NAMALWA (cell line): ENCODE measurements around the gene FARP1.

ENCODE experiments used
- DNase-seq: peaks from one replicate; pipeline ENCODE4 v3.0.0-alpha.2; 2015; ENCODE audit warnings: low spot score

The FARP1 gene

DNA sequence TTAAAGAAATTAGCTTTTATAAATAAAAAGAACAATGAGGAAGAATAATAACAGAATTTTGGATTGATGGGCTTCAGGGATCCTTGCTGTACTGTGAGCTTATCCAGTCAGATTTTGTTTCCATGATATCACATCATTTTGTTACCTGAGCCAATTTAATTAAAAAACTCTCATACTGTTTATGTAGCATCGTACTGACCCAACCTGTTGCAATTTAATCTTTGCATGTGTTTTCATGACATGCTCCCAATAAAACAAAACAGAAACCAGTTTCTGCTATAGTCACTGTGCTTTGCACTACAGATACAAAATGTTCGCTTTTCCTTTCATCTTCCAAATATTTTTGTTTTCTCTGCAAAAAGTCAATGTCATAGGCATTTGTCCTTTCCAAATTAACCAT lies 143.9 kb downstream of the FARP1 start:
- no peak for DNase-seq

DNA sequence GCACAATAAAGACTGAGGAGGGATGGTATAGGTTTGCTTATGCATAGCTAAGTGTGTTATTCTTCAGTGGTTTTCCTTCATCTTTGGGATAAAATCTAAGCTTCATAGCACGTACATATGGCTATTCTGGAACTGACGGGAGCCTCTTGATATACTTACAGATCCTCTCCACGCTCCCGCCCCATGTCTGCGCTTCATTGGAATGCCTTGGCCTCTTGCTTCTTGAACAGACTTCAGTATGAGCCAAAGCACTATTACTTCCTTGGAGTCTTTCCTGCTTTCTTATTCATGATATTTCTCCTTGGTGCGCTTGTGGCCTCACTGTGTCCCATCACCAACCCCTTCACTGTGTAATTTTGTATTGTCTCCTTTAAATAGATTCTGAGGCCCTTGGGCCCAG lies 145.3 kb downstream of the FARP1 start:
- DNase-seq: no peak

GRCh38 chr13:98289339-98289945 lies 146.5 kb downstream of the FARP1 start:
- DNase-seq: no peak

- no peak for DNase-seq
Observed at GRCh38 chr13:98290261-98290660, 147.4 kb downstream of the FARP1 start.

GRCh38 chr13:98291658-98292057 lies 148.8 kb downstream of the FARP1 start:
- no peak for DNase-seq

- no peak for DNase-seq
Observed at GRCh38 chr13:98293103-98293502, 150.2 kb downstream of the FARP1 start.

GRCh38 chr13:98293570-98294142 lies 150.8 kb downstream of the FARP1 start:
- DNase-seq: no peak

DNA sequence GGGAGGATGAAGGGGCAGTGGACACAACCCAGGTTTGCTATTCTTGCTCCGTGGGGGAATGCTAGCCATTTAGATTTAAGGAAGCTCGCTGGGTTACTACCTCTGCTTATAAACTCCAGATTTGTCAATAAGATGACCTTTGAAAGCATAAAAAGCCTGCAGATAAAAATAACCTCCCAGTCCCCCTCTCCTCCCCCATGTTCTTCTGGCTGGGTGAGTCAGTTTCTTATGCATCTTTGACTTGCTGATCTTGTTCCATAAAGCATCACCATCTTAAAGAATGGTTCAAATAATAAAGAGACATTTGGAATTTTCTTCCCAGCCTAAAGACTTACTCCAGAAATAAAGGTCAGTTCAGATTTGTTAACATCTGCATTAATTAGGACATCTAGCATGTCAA lies 152.5 kb downstream of the FARP1 start:
- no peak for DNase-seq

- DNase-seq: no peak
Observed at GRCh38 chr13:98297051-98297450, 154.2 kb downstream of the FARP1 start.

GRCh38 chr13:98297745-98298144 lies 154.9 kb downstream of the FARP1 start:
- no peak for DNase-seq

GRCh38 chr13:98298599-98298998 lies 155.7 kb downstream of the FARP1 start:
- DNase-seq: no peak

- no peak for DNase-seq
Observed at GRCh38 chr13:98299235-98299965, 156.5 kb downstream of the FARP1 start.

GRCh38 chr13:98299966-98300350 lies 157.1 kb downstream of the FARP1 start:
- no peak for DNase-seq

- no peak for DNase-seq
Observed at GRCh38 chr13:98300956-98301641, 158.2 kb downstream of the FARP1 start.

- no peak for DNase-seq
Observed at GRCh38 chr13:98301721-98302120, 158.8 kb downstream of the FARP1 start.

DNA sequence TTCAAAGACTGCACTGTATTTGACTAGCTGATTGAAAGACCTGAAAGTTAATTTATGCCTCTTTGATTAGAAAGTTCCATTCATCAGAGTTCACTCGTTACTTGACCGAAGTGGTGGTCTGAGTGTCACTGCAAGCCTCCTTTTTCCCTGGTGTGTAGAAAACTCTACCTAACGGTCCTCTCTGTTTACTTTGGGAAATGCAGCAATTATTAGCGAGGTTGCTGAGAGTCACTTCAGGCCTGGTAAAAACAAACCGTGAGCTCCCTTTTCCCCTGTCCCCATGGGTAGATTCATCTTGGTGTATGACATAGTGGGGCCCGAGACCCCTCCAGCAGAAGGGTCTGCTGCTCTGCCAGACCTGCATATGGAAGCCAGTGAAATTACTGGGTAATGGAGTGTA lies 161.0 kb downstream of the FARP1 start:
- no peak for DNase-seq

DNA sequence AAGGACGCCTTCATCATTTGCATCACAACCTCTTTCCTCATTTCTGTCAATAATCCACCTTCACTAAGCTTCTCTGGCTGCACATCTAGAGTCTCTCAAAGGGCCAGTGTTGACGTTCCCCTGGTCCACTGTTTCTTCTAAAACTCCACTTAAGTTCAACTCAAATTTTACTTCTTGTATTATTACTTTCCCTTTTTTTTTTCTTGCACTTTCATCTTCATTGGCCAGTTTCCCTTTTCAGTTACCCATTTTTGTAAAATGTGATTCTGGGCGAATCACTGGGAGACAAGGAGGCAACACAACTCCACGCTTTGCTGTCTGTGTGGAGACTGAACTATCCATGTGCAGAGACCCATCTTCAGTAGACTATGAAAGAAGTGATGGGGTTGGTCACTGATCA lies 162.8 kb downstream of the FARP1 start:
- DNase-seq: no peak

GRCh38 chr13:98307463-98308085 lies 164.7 kb downstream of the FARP1 start:
- no peak for DNase-seq

- no peak for DNase-seq
Observed at GRCh38 chr13:98308086-98308911, 165.4 kb downstream of the FARP1 start.

DNA sequence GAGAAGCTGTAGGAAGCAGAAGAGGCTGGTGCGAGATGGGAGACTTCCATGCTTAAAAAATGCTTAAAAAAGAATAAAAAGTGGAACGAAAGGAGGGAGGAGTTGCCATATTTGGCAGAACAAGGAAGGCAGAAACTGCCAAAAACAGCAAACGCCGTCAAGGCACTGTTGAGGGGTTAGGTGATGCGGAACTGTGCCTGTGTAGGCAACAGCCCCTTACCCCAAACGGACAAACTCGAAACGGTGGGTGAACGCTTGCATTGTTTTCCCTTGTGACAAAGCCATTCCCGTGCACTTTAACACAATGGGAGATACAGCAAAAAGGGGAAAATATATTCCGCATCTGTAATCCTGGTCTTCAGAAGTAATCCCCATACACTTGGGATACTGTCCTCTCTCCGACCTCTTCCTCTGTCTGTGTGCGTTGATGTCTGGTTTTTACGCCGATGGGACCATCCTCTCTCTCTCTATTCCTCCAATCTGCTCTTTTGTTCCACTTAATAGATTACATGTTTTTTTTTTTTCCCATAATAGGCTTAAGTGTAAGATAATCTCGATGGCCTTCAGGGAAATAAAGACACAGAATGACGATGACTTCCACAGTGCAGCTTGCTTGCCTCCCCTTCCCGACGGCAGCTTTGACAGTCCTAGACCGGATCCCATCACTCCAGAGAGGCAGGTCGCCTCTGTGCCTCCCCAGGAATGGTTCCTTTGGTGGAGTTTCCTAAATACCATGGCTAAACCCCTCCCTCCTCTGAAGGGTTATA lies 166.9 kb downstream of the FARP1 start:
- no peak for DNase-seq
